Keratinocyte (primary cell): ENCODE results near the gene MAD1L1.

Experiments used
- CTCF ChIP-seq, 3 experiments: IDR thresholded peaks in 1 of 3; conservative IDR thresholded peaks in 1 of 3; optimal IDR thresholded peaks in 1 of 3; 2 replicates in 2 of 3; 3 replicates in 1 of 3; pipeline versions ENCODE3 to v1.5.1; 2011; ENCODE audit warnings: low read length in 3 of 3, mild to moderate bottlenecking in 3 of 3, moderate library complexity in 2 of 3, control low read depth in 1 of 3, inconsistent platforms in 1 of 3; ENCODE audit not compliant: insufficient read depth in 2 of 3; ENCODE audit errors: extremely low read depth in 1 of 3
- EZH2 ChIP-seq: IDR thresholded peaks from one replicate; pipeline ENCODE4 v1.6.1; 2012; ENCODE audit warnings: inconsistent platforms, mild to moderate bottlenecking, low read length, moderate library complexity

GRCh38 chr7:1813394-1814088 is 419.2 kb downstream of the MAD1L1 start:
- TF ChIP-seq CTCF (optimal IDR thresholded peaks at IDR 0.05 in 1 of 3, IDR thresholded peaks at IDR 0.05 in 1 of 3, conservative IDR thresholded peaks at IDR 0.05 in 1 of 3; ENCODE audit: extremely low read depth in 1 of 3, insufficient read depth in 2 of 3, low read length in 3 of 3) (no peak), EZH2 (no peak)
